Tibial nerve (tissue), 3 donors: ENCODE measurements around the gene GPR37L1.

ENCODE experiments used
- EP300 ChIP-seq, 2 donors: sonication (generic); formaldehyde crosslinking; IDR thresholded peaks; one replicate each; pipeline ENCODE4 v1.6.1; 2017; ENCODE audit warnings: antibody characterized with exemption in 2 of 2, mild to moderate bottlenecking in 1 of 2
- POLR2A ChIP-seq, 2 donors: fragments of 450-650 bp; IDR thresholded peaks; one replicate each; pipeline ENCODE4 v1.6.1; 2017; ENCODE audit warnings: antibody characterized with exemption in 2 of 2, mild to moderate bottlenecking in 2 of 2, moderate library complexity in 2 of 2

DNA sequence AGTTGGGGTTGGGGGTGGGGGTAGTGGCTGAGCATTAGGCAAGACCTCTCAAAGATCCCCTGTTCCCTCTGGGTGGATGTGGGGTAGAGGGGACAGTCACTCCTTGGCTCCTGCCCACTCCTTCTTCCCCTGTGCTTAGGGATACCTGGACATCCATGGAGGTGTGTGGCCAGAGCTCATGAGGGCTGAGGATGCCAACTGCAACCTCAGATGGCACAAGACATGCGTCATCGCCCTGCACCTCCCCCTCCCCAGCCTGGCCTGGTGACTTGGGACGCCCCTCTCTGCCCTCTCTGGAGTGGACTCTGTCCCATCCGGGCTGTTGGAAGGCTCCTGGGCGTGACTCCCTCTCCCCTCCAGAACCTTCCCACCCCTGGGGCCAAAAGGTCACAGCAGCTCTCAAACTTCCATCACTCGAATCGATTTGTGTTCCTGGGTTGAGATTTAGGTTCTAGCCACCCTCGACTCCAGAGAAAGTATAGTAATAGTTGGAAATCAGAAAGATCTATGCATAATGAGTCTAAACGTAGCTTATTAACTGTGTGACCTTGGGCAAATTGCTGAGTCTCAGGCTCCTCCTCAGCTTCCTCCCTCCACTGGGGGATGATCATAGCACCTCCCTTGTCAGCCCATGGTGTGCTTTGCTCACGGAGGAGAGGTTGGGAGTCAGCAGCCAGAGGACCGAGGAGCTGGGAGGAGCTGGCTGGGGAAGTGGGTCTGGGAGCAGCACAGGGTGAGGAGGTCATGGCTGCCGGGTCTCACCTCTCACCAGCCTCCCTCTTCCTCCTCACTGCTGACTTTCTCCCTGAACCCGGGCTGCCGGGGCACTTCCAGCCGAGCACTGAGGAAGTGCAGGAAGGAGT, 39.9 kb downstream of the GPR37L1 start:
- TF ChIP-seq EP300 (IDR thresholded peaks at IDR 0.05) (no peak), POLR2A (IDR thresholded peaks at IDR 0.05) (no peak)
